WERI-Rb-1 (cell line): ENCODE results near the gene TRIM2.

Source experiments
- DNase-seq: peaks from one replicate; pipeline ENCODE4 v3.0.0-alpha.2; 2020
- H3K27ac ChIP-seq: fragments of 250-450 bp; sonication (Bioruptor Pico); 2 replicates; pipeline ENCODE4 v1.5.1; 2020; ENCODE audit warnings: mild to moderate bottlenecking, moderate library complexity
- H3K27me3 ChIP-seq: fragments of 250-450 bp; sonication (Bioruptor Pico); 2 replicates; pipeline ENCODE4 v1.5.1; 2021; ENCODE audit warnings: mild to moderate bottlenecking, low read depth, moderate library complexity; ENCODE audit not compliant: insufficient read depth, severe bottlenecking
- H3K36me3 ChIP-seq: fragments of 250-450 bp; sonication (Bioruptor Pico); 2 replicates; pipeline ENCODE4 v1.5.1; 2020; ENCODE audit warnings: mild to moderate bottlenecking, moderate library complexity
- H3K4me3 ChIP-seq: 2 replicates; pipeline ENCODE4 v1.5.1; 2011; ENCODE audit warnings: low read depth, mild to moderate bottlenecking, control low read depth, low read length
- H3K9me3 ChIP-seq: fragments of 250-450 bp; sonication (Bioruptor Pico); 2 replicates; pipeline ENCODE4 v1.5.1; 2021; ENCODE audit warnings: mild to moderate bottlenecking, moderate library complexity; ENCODE audit not compliant: severe bottlenecking
- CTCF ChIP-seq: IDR thresholded peaks from 2 replicates; pipeline ENCODE4 v1.5.1; 2011; ENCODE audit warnings: low read depth, mild to moderate bottlenecking, control low read depth, inconsistent platforms, low read length

Gene TRIM2

GRCh38 chr4:153260553-153261300 lies 56.5 kb downstream of the TRIM2 start:
- H3K4me3 ChIP-seq = no peak overlapping the region
- H3K27me3 ChIP-seq = no peaks in the 10 kb centered on the region
- no peak for TF ChIP-seq CTCF
- no peak for DNase-seq
- H3K27ac ChIP-seq = no peak overlapping the region
- H3K9me3 ChIP-seq = no peaks in the 10 kb centered on the region
- no peaks in the 10 kb centered on the region; the same call in 1 of the 2 replicates for H3K36me3 ChIP-seq

GRCh38 chr4:153261461-153261860 lies 57.2 kb downstream of the TRIM2 start:
- H3K9me3 ChIP-seq = no peaks in the 10 kb centered on the region
- no peaks in the 10 kb centered on the region; the same call in 1 of the 2 replicates for H3K36me3 ChIP-seq
- no peaks in the 10 kb centered on the region for H3K27me3 ChIP-seq
- H3K4me3 ChIP-seq = no peak overlapping the region
- no peak for TF ChIP-seq CTCF
- no peak for DNase-seq
- H3K27ac ChIP-seq = no peak overlapping the region

- Histone ChIP-seq H3K27ac (no peak overlapping the region), H3K4me3 (no peak overlapping the region), H3K9me3 (no peaks in the 10 kb centered on the region), H3K36me3 (no peaks in the 10 kb centered on the region; the same call in 1 of the 2 replicates), H3K27me3 (no peaks in the 10 kb centered on the region)
- TF ChIP-seq CTCF = no peak
- no peak for DNase-seq
These were observed 57.7 kb downstream of the TRIM2 start for GRCh38 chr4:153261914-153262313.

GRCh38 chr4:153265306-153266047 lies 61.2 kb downstream of the TRIM2 start:
- TF ChIP-seq CTCF = no peak
- Histone ChIP-seq H3K4me3 (no peak overlapping the region), H3K27me3 (no peaks in the 10 kb centered on the region), H3K9me3 (no peaks in the 10 kb centered on the region), H3K36me3 (peaks cover 1% of the 10 kb centered on the region), H3K27ac (no peak overlapping the region)
- DNase-seq = no peak

- Histone ChIP-seq H3K27ac (no peak overlapping the region), H3K9me3 (no peaks in the 10 kb centered on the region), H3K4me3 (no peak overlapping the region), H3K27me3 (no peaks in the 10 kb centered on the region), H3K36me3 (peaks cover 4% of the 10 kb centered on the region)
- TF ChIP-seq CTCF = no peak
- no peak for DNase-seq
These were observed 62.7 kb downstream of the TRIM2 start for GRCh38 chr4:153266988-153267387.
